Spleen (tissue), 7 donors: ENCODE results near the gene PYHIN1.

ENCODE experiments used
- POLR2AphosphoS5 ChIP-seq, 3 donors: sonication (generic); formaldehyde crosslinking; IDR thresholded peaks; one replicate each; pipeline ENCODE4 v1.5.1; 2017; ENCODE audit warnings: antibody characterized with exemption in 3 of 3
- TF ChIP-seq, protein P1 (sequence below), 11 experiments: fragments of 200-600 bp in 7 of 11; fragments of 450-650 bp in 4 of 11; sonication (generic) in 4 of 11; IDR thresholded peaks in 8 of 11; conservative IDR thresholded peaks in 3 of 11; 1 replicate in 7 of 11; 2 replicates in 4 of 11; pipeline versions ENCODE4 v1.4.0 to v1.8.0; 2016 to 2021; ENCODE audit warnings: antibody characterized with exemption in 11 of 11, inconsistent platforms in 4 of 11, mild to moderate bottlenecking in 1 of 11
- donor health status: DM: no; HTN: no; CAD: no; lungs with moderate emphysema.
- donor health status: DM: no; HTN: no; CAD: no.
- donor health status: DM: no; HTN: no; CAD: no.

DNA sequence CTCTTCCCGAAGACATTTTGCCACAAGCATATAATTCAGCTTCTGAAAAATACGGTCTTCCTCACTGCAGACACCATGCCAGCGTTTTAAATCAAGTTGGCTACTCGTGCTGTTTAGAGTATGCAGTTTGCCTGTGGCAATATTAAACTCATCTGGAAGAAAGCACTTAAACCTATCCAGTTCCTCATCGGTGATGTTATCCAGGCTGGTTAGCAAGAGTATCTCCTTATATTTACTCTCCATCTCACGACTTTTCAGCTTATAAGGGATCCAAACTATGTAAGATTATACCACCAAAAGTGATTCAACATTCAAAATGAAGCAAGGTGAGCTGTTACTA, 68.7 kb downstream of the PYHIN1 start:
- no peak for TF ChIP-seq POLR2AphosphoS5 (IDR thresholded peaks at IDR 0.05)
- TF ChIP-seq, protein P1, sequence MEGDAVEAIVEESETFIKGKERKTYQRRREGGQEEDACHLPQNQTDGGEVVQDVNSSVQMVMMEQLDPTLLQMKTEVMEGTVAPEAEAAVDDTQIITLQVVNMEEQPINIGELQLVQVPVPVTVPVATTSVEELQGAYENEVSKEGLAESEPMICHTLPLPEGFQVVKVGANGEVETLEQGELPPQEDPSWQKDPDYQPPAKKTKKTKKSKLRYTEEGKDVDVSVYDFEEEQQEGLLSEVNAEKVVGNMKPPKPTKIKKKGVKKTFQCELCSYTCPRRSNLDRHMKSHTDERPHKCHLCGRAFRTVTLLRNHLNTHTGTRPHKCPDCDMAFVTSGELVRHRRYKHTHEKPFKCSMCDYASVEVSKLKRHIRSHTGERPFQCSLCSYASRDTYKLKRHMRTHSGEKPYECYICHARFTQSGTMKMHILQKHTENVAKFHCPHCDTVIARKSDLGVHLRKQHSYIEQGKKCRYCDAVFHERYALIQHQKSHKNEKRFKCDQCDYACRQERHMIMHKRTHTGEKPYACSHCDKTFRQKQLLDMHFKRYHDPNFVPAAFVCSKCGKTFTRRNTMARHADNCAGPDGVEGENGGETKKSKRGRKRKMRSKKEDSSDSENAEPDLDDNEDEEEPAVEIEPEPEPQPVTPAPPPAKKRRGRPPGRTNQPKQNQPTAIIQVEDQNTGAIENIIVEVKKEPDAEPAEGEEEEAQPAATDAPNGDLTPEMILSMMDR (IDR thresholded peaks at IDR 0.05 in 8 of 11, conservative IDR thresholded peaks at IDR 0.05 in 3 of 11) = no peak
